Measurements from ENCODE around the gene MMRN2.

- TF ChIP-seq ARNT (IDR thresholded peaks at IDR 0.05): no peak
- TF ChIP-seq SP1 (IDR thresholded peaks at IDR 0.05): no peak
- TF ChIP-seq FOXM1 (IDR thresholded peaks at IDR 0.05; ENCODE audit: borderline replicate concordance): no peak
Observed at GRCh38 chr10:86905429-86905828, 52.0 kb downstream of the MMRN2 start.
